Kasumi-1 (cell line): ENCODE data around the gene GCAT.

Source experiments
- DNase-seq, 2 experiments: peaks; one replicate each; lab custom pipeline; 2025; lab: John Stamatoyannopoulos, UW

Gene GCAT

DNA sequence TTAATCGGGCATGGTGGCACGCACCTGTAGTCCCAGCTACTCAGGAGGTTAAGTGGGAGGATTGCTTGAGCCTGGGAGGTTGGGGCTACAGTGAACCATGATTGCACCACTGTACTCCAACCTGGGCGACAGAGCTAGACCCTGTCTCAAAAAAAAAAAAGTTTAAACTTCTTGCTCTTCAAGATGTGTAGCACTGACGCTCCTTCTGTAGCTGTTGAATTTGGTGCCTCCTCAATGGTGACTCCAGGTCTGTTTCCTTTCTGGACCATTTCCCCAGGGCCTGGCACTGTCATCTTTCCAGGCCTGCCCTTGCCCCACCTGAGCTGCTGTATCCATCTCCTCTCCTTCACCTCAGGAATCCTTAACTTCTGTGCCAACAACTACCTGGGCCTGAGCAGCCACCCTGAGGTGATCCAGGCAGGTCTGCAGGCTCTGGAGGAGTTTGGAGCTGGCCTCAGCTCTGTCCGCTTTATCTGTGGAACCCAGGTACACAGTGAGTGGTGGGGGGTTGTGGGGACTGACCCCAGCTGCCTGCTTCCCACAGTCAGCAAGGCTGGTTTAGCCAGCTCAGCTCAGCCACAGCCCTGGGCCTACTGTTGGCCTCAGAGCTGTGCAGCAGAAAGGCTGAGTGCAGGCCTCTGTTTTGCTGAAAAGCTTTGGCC lies 2.1 kb downstream of the GCAT start:
- no peak for DNase-seq

DNA sequence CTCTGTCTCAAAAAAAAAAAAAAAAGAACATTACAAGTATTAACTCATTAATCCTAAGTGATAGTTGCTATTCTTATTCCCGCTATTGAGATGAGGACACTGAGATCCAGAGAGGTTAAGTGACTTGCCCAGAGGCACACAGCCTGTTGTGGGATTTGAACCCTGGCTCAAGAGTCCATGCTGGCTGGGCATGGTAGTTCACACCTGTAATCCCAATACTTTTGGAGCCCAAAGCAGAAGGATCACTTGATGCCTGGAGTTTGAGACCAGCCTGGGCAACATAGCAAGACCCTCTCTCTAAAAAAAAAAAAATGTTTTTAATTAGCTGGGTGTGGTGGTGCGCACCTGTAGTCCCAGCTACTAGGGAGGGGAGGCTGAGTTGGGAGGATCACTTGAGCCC lies 4.1 kb downstream of the GCAT start:
- no peak for DNase-seq

DNA sequence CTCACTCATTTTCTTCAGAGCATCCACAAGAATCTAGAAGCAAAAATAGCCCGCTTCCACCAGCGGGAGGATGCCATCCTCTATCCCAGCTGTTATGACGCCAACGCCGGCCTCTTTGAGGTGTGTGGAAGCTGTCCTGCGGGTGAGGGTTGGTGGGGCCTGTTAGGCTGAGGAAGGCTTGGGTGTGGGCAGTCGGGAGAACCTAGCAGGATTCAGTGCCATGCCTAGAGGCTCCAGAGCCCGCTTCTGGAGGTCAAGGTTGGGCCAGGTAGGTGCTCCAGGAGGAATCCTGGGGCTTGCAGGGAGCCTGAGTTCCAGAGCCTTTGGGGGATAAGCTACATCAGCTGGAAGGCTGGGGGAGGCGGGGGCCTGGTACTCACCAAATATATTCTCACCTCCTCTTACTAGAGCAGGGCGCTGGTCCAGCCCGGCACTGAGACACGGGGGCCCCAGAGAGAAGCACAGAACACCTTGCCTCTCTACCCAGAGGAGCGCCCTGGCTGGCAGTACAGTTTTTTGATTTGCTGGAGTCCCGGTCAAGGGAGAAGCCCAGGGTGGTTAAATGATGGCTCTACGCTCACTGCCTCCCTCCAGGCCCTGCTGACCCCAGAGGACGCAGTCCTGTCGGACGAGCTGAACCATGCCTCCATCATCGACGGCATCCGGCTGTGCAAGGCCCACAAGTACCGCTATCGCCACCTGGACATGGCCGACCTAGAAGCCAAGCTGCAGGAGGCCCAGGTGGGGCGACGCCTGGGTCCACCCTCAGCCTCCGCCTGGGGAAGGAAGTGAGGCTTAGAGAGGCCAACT lies 5.3 kb downstream of the GCAT start:
- DNase-seq: no peak

DNA sequence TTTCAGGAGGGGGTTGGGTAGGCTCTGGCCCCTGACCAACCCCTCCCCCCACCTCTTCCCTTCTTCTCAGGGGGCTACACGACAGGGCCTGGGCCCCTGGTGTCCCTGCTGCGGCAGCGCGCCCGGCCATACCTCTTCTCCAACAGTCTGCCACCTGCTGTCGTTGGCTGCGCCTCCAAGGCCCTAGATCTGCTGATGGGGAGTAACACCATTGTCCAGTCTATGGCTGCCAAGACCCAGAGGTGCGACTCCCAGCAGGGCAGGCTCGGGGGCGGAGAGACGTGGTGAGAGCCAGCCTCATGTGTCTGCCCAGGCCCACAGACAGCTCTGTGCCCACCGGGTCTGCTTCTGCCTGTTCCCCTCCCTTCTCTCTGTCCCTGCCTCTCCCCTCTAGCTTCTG lies 7.9 kb downstream of the GCAT start:
- no peak for DNase-seq

DNA sequence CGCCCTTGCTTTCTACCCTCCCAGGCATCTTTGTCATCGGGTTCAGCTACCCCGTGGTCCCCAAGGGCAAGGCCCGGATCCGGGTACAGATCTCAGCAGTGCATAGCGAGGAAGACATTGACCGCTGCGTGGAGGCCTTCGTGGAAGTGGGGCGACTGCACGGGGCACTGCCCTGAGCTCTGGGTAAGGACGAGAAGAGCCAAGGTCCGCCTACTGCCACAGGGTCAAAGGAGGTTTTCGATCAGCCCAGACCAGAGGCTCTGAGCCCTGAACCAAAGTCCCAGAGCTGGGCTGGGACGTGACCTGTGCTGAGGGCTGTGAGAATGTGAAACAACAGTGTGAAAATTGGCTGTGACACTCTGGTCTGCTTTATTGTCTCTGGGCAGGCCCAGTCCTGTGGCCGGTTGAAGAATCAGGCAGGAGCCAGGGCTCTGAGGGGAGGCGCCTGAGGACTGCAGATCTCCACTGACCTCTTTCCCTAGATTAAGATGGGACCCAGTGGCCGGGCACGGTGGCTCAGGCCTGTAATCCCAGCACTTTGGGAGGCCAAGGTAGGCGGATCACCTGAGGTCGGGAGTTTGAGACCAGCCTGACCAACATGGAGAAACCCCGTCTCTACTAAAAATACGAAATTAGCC lies 8.9 kb downstream of the GCAT start:
- DNase-seq: no peak

DNA sequence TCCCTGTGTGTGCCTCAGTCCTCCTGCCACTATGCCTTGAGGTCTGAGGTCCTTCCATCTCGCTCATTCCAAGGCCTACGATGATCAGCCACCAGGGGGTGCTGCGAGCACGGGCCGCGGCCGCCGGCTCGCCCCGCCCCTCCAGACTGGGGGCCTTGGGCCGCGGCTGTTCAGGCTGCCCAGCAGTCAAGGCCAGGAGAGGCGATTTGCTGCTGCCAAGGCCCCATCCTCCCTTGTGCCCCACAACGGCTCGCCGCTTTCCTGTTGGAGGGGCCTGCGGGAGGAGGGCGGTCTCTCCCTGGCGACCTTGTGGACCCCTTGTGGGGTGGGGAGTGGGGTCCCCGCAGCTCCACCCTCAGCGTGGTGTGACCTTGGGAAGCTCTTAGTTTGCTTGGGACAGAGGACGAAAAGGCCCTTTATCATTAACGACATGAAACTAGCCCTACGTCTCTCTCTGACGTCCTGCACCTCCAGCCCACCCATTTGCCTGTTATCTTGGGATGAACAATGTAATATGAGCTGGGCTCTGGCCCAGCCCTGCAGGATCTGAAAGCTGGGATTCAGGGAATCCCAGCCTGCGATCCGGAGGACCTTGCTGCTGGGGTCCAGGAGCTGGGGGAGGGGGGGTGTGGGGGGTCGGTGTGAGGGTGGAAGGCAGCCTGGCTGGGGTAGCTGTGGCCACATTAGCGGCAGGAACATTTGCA lies 10.1 kb downstream of the GCAT start:
- peak; percentile 51 to 72 for DNase-seq

DNA sequence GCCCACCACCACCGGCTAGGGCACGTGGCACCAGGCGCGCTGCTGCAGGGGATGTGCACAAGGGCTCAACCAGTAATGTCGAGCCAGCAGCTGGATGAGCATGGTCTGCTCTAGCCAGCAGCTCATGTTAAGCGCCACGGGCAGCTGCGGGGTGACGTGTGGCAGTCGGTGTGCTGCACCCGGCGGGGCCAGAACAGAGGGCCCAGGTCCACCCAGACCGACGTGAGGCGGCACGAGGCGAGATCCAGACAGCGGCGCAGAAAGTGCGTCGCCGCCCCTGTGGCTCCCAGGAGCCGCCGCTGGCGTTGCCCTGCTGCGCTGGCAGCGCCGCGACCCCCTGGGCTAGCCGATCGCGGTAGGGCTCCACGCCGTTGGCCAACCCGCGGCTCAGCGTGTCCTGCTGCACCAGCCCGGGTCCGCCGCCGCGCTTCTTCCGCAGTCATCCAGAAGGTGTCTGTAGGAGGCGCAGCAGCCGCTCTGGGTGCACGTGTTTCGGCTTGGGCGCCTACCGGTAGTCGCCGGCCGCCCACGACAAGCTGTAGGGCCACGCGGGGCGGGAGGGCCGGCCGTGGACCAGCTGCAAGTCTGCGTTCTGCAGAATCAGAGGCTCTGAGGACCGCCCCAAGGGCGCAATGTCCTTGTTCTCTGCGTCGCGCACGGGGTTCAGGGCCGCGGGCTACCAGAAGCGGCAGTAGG lies 10.8 kb downstream of the GCAT start:
- DNase-seq: no peak

DNA sequence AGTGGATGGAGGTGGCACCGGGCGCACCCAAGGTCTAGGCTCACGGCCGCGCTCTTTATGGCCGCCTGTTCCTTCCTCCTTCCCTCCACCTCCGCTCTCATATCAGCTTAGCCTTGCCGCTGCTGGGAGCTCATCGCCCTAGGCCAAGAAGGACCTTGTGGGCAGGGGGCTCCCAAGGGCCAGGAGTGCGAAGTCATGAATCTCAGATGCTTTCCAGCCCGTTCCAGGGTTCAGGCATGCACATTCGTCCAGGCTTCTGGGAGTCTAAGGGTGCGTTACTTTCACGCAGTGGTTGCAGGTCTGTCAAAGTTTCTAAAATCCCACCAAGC lies 11.3 kb downstream of the GCAT start:
- DNase-seq: no peak

DNA sequence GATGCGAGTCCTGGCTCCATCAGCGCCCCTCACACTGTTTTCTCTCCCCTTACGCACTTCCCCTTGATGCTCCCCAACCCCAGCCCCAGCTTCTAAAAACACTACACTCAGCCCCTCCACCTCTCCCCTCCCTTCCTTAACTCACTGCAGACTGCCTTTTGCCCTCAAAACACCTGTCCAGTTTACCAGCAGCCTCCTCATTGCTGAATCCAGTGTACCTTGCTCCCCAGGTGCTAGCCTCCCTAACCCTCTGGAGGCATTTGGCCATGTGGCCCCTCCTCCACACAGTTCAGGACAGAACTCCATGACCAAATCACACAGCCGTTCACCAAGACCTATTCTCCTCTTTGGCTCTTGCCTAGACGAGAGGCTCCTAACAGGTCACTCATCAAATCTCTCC lies 12.6 kb downstream of the GCAT start:
- DNase-seq: no peak

DNA sequence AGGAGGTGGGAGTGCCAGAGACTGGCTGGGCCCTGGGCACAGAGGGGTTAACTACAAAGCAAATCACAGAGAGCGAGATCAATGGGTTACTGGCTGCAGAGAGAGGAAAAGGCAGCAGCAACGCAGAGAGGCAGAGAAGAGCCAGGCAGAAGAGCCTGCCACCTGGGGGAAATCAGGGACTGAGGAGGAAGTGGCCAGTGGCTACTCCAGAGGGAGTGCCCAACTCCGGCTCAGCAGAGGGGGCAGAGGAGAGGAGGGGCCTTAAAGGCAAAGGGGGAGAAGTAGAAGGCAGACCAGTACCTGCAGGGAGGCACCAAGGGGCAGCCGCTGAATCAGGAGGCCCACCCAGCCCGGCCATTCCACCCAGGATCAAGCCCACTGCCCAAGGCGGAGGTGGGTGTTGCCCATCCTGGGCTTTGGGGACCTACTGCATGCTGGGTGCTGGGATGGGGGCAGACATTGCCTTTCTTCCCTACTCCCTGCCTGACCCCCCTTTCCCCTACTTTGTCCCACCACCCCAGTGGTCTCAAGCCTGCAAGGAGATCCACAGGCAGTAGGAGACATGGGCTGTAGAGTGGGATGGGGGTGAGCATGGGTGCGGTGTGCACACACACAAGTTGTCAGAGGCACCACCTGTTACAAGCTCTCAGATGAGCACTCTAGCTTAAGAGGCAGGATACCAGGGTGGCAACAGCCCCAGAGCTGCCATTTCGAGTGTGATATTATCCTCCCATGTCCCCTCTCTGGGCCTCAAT lies 14.5 kb downstream of the GCAT start:
- DNase-seq: no peak

DNA sequence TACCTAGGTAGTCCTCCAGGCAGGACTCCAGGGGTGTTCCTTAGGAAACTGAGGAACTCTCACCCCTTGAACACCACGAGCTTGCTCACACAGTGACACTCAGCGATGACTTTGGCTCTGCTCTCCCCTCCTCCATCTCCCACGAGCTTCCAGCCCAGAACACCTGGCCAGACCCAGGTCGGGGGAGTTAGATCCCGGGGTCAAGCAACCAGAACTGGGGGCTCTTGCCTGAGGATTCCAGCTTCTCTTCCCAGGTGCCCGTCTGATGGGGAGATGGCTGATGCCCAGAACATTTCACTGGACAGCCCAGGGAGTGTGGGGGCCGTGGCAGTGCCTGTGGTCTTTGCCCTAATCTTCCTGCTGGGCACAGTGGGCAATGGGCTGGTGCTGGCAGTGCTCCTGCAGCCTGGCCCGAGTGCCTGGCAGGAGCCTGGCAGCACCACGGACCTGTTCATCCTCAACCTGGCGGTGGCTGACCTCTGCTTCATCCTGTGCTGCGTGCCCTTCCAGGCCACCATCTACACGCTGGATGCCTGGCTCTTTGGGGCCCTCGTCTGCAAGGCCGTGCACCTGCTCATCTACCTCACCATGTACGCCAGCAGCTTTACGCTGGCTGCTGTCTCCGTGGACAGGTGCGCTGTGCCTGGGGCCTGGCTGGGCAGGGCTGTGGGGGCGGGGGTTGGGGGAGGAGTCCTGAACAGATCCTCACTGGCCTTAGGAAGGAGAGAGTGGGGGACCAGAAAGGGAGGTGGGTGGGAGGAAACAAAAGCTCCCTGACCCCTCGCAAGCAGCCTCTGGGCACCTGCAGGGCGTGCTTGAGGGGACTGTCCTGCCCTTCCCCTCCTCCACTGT lies 15.6 kb downstream of the GCAT start, which contains the start of gene GALR3:
TSS of gene GALR3 (plus strand) at position 249 of the 852 bp plus-strand sequence. CDS start at position 274, 25 bp downstream.
- no peak for DNase-seq

DNA sequence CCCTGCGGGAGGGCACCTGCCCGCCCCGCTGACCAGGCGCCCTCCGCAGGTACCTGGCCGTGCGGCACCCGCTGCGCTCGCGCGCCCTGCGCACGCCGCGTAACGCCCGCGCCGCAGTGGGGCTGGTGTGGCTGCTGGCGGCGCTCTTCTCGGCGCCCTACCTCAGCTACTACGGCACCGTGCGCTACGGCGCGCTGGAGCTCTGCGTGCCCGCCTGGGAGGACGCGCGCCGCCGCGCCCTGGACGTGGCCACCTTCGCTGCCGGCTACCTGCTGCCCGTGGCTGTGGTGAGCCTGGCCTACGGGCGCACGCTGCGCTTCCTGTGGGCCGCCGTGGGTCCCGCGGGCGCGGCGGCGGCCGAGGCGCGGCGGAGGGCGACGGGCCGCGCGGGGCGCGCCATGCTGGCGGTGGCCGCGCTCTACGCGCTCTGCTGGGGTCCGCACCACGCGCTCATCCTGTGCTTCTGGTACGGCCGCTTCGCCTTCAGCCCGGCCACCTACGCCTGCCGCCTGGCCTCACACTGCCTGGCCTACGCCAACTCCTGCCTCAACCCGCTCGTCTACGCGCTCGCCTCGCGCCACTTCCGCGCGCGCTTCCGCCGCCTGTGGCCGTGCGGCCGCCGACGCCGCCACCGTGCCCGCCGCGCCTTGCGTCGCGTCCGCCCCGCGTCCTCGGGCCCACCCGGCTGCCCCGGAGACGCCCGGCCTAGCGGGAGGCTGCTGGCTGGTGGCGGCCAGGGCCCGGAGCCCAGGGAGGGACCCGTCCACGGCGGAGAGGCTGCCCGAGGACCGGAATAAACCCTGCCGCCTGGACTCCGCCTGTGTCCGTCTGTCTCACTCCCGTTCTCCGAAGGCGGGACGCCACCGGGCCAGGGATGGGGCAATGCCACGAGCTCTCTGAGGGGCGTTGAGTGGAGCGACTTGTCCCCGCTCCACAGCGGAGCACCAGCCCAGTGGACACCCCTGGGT lies 17.2 kb downstream of the GCAT start:
- DNase-seq: no peak

DNA sequence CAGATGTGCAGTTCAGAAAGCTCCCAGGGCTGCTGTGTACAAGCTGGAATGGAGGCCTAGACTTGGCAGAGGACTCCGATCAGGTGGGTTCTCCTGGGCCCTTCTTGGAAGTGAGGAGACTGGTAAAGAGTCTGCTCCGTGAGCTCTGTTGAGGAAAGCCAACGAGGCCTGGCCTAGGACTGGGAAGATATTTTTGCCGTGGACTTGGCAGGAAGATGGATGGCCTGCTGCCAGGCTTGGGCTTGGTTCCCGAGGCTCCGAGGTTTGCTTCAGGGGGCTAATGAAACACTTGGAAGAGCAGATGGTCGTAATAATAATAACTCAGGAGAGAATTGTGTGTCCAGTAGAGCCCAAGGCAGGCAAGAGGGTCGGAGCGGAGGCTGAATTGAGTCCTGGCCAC lies 19.3 kb downstream of the GCAT start:
- no peak for DNase-seq

DNA sequence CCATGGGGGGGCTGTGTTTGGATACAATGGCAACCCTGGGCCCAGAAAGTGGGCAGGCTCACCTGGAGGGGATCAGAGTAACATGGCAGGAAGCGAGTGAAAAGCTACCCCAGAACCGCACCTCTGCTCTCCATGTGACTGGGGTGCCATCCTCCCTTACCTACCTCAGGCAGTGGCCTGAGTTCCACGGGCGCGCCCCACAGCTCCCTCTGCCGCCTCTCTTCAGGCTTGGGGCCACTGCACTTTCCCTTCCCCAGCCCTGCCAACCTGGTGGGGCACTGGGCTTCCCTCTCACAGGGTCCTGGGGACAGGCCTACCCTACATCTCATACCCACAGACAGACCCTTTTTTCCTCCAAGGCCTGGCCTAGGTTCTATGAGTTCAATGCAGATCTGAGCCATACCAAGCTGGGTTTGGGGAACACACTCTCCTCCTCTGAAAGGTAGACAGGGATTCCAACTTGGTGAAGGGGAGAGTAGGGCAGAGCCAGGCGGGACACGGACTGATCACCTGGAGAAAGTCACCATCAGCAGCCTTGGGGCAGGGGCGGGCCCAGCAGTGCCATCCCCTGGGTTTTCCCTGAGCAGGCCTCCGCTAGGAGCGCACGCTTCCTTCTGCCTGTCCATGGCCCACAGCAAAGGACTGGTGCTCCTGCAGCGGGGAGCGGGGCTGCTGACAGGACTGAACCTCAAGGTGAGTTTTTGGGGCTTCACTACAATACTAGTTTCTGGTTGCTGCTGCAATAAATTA lies 22.5 kb downstream of the GCAT start:
- no peak for DNase-seq

DNA sequence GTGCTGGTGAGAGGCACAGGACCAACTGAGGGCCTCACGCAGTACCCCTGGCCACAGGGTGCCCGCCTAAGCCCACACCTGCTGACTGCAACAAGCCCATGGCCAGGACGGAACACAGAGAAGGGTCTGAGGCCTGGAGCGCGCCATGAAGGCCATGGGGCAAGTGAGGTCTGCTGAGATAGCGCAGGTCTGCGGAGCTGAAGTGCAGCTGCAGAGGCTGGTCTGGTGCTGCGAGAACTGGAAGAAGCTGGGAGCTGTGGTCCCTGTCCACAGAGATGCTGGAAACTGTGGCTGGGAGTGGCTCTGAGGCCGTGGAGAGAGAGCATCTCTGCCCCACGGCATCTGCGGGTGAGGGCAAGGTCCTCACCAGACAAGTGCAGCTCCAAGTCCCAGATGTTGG lies 23.7 kb downstream of the GCAT start:
- DNase-seq: no peak

DNA sequence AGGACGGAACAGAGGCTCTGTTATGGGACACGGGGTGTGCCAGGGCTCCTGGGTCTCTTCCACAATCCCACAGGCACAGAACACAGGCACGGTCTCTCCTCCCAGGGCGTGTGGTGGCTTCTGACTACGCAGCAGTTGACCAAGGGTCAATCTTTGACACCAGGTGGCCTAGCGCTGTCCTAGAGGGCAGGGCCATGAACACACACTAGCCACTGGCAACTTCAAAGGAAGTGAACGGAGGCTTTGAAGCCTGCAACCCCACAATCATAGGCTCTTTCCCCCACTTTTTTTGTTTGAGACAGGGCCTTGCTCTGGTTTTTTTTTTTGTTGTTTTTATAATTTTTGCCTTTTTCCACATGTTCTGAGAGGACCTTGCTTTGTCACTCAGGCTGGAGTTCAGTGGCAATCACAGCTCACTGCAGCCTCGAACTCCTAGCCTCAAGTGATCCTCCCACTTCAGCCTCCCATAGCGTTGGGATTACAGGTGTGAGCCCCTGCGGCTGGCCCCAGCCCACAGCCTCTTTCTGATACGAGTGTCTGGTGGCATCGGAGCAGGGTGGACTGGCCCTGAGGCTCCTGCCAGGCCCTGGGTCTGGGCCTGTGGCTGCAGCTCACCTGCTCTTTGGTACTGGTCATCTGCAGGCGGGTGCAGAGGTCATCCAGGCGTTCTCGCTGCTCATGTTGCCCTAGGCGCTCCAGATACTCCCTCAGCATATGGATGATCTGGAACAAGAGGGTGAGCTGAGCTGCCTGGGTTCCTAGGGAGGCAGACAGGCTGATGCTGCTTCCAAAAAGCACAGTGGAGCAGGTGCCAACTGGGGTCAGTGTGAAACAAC lies 24.5 kb downstream of the GCAT start:
- no peak for DNase-seq

DNA sequence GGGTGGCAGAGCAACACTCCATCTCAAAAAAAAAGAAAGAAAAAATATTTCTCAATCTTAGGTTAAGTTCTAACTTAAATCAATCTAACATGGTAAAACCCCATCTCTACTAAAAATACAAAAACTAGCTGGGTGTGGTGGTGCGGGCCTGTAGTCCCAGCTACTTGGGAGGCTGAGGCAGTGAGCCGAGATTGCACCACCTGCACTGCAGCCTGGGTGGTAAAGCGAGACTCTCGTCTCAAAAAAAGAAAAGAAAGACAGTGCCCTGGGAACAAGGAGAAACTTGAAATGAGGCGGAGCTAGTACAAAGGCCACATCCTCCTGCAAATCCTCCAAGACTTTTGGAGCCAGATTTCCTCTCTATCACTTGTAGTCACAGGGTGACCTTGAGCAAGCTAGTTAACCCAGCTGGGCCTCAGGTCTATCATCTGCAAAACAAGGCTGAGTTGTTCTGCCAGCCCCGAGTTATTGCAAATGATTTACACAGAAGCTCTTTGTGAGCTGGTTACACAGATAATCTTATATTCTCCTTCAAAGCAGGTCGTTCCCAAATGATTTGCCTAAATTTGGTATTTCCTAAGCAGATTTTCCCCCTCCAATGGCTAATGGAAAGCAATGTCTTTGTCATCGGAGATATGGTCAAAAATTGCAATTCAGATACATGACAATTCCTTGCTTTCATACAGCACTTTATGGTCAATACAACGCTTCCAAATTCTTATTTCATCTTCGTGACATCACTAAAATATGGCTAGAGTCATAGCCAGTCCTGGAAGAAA lies 34.5 kb downstream of the GCAT start:
- DNase-seq: no peak
